SK-N-SH treated with all-trans-retinoic acid at 6 μM for 48 hours (cell line): Measurements from ENCODE around the gene SRGAP2B.
"Not testable (repeated sequence)": the region's sequence is repeated elsewhere in the genome, so short reads cannot be mapped to it uniquely, and the experiment has no call there.

ENCODE experiments used
- OSR1 ChIP-seq: fragments of 250-450 bp; sonication (Bioruptor Pico); IDR thresholded peaks from 2 replicates; pipeline ENCODE4 v1.8.0; 2022; ENCODE audit warnings: moderate library complexity, mild to moderate bottlenecking, inconsistent platforms
- TCF4 ChIP-seq: fragments of 250-450 bp; sonication (Bioruptor Pico); IDR thresholded peaks from 2 replicates; pipeline ENCODE4 v1.8.0; 2021; ENCODE audit warnings: mild to moderate bottlenecking, moderate library complexity, borderline replicate concordance
- TOX ChIP-seq: fragments of 250-450 bp; sonication (Bioruptor Pico); IDR thresholded peaks from 2 replicates; pipeline ENCODE4 v1.8.0; 2021; ENCODE audit warnings: mild to moderate bottlenecking, moderate library complexity, borderline replicate concordance
- ZFP3 ChIP-seq: fragments of 250-450 bp; sonication (Bioruptor Pico); IDR thresholded peaks from 2 replicates; pipeline ENCODE4 v1.5.0; 2020; ENCODE audit warnings: mild to moderate bottlenecking, moderate library complexity

- not testable (repeated sequence) for TF ChIP-seq TCF4; ZFP3 (CRISPR knock-in tag); TOX (CRISPR knock-in tag); OSR1 (CRISPR knock-in tag)
Measured at GRCh38 chr1:145078787-145079370, 16.2 kb downstream of the SRGAP2B start.
